Urinary bladder (tissue), 4 donors: ENCODE data around the gene NAT10. TPM values are rescaled to one million over a fixed set of nuclear protein-coding genes. Genes with fewer than 3 reads are reported as not detected.

Source experiments
- DNase-seq: peaks from one replicate; pipeline ENCODE4 v3.0.0-alpha.2; 2015; ENCODE audit errors: extremely low spot score
- H3K27ac ChIP-seq: one replicate; pipeline ENCODE4 v1.5.1; 2013; ENCODE audit warnings: low read depth, mild to moderate bottlenecking, moderate library complexity
- H3K36me3 ChIP-seq: one replicate; pipeline ENCODE4 v1.6.1; 2013; ENCODE audit warnings: mild to moderate bottlenecking, moderate library complexity; ENCODE audit not compliant: insufficient read depth
- H3K4me1 ChIP-seq: one replicate; pipeline ENCODE4 v1.6.1; 2013; ENCODE audit warnings: mild to moderate bottlenecking, moderate library complexity; ENCODE audit not compliant: insufficient read depth
- H3K4me3 ChIP-seq: one replicate; pipeline ENCODE4 v1.5.1; 2013; ENCODE audit warnings: low read depth, low read length
- WGBS: extraction: QIAGEN DNeasy Blood & Tissue Kit; methylation state at CpG from one replicate; pipeline ENCODE4 v1.1.7; 2013; 5-methylcytosine and 5-hydroxymethylcytosine counted together
- polyA plus RNA-seq: library from polyadenylated mRNA; stranded (reverse); fragments of 200-250 nt; gene quantifications from one replicate; pipeline ENCODE4 v1.2.3, GENCODE V29; 2013
- total RNA-seq: library from RNA; depleted of rRNA; stranded (reverse); fragments of >200 nt; gene quantifications from one replicate; pipeline ENCODE4 v1.2.3, GENCODE V29; 2014
- donor health status: healthy with polysubstance abuse.
- donor health status: healthy.

The NAT10 gene
- total and polyA plus RNA-seq, 2 donors = 15.9 to 26.1 TPM

DNA sequence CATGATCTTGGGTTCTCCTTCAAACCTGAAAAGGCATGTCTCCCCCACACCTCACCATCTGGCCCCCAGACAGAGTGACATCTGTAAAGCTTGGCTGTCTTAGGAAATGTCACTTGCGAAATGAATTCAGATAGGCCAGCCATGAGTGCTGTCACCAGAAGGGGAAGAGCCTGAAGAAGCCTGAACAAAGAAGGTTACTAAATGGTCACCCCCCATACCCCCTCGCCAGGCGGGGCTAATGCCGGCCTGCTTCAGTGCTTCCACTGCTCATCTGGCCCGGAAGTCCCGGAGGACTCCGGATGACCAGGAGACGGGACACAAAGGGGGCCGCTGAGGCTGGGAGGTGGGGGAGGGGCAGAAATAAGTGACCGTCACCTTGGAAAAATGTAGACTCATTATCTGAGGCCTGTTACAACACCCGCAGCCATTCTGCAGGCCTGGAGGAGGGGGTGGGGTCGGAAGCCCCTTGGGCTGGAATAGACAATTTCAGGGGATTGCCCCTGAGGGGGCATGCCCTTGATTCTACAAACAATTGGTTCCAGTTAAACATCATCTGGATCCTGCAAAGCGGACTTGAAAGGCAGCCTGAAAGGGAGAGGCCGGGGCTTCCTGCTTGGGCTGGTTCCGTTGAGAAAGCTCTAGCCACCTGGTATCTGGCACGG lies 43.2 kb downstream of the NAT10 start:
- peaks cover 4% of the 10 kb centered on the region for H3K36me3 ChIP-seq
- 80% methylated on average over 16 of the region's 16 CpGs for WGBS

DNA sequence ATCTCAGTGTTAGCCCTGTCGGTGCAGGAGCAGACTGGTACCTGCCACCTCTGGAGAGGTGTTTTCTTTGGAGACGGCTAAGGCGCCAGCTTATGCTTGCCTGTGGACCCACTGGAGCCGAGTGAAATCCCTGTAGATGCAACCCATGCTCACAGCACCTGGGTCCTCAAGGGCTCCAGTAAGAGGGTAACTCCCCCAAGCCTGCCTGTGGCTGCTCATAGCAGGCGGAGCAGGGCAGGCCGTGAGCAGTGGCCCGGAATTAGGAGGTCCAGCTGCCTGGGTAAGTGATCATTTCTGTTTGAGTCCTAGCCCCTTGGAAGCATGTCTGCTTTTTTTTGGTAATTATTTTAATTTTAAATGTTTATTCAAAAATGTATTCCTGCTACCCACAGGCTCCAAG lies 43.8 kb downstream of the NAT10 start:
- no peak for DNase-seq
- Histone ChIP-seq H3K4me1 (no peaks in the 10 kb centered on the region), H3K27ac (no peak overlapping the region), H3K4me3 (no peak overlapping the region), H3K36me3 (peaks cover 1% of the 10 kb centered on the region)
- WGBS = 93% methylated on average over 7 of the region's 7 CpGs

More for the DNA sequence above, 43.2 kb downstream of the NAT10 start:
- H3K4me1 ChIP-seq = no peaks in the 10 kb centered on the region
- DNase-seq = no peak
- H3K4me3 ChIP-seq = no peak overlapping the region
- no peak overlapping the region for H3K27ac ChIP-seq

DNA sequence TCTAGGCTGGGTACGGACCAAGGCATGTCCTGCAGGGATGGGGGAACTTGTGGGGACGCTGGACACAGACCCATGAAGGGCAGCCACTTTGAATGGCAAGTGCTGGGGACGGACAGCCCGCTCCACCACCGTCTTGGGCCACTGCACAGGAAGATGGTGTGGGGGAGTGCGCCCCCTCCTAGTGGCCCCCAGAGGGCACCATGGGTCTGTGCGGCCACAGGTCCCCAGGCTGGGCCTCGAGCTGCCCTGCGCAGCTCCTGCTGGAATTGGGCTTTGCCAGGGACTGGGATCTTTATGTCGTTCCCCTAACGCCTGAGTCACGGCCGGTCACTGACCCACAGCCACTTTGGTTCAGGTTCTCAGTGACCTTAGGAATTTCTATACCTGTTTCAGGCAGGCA lies 44.4 kb downstream of the NAT10 start:
- 76% methylated on average over 13 of the region's 13 CpGs for WGBS
- DNase-seq = no peak
- peaks cover 1% of the 10 kb centered on the region for H3K36me3 ChIP-seq
- H3K4me3 ChIP-seq = no peak overlapping the region
- no peak overlapping the region for H3K27ac ChIP-seq
- no peaks in the 10 kb centered on the region for H3K4me1 ChIP-seq

DNA sequence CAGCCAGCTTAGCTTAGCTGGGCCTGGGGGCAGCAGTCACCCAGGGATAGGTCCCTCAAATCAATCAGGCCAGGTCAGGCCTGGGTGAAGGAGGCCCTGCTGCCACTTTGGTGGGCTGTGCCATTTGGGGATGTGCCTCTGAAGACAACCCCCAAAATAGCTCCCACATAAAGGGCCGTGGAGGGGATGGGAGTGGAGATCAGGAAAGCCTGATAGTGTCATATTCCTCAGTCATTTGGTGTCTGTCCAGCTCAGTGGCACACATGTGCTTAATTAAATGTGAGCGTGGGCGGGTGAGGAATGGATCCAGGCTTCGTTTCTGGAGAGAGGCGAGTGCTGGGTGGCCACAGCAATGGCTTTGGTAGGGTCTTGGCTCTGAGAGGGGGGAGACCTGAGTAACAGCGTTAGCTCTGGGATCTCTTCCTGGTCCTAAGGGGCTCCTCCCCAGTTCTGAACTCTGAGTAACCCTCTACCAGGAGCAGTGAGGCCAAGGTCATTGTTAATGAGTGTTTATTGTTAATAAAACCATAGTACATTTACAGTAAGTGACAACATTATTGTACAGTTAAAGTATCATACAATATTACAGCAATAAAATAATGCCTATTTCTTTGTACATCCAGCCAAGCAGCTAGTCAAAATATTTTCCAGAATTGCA lies 45.2 kb downstream of the NAT10 start:
- WGBS = 68% methylated on average over 6 of the region's 6 CpGs

DNA sequence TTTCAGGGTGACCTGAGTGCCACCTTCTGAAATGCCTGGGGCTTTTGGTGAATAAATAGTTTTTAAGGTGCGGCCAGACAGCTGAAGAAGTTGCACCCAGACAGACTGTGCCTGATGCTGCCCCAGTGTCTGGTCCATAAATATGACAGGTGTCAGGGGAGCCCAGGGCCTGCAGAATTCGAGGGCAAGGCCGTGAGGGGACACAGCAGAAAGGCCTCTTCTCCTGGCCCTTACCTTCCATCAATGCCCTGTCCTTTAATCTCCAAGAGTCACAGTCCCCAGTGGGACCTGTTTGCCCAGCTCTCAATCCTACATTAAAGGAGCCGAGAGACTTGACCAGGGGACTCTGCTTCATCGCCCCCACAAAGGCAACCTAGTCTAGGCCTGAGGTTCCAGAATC lies 45.7 kb downstream of the NAT10 start:
- Histone ChIP-seq H3K4me3 (no peak overlapping the region), H3K36me3 (no peaks in the 10 kb centered on the region), H3K4me1 (no peaks in the 10 kb centered on the region), H3K27ac (no peak overlapping the region)
- 93% methylated on average over 5 of the region's 5 CpGs for WGBS
- no peak for DNase-seq

More for the DNA sequence above, 45.2 kb downstream of the NAT10 start:
- H3K4me3 ChIP-seq = no peak overlapping the region
- no peaks in the 10 kb centered on the region for H3K4me1 ChIP-seq
- DNase-seq = no peak
- H3K36me3 ChIP-seq = no peaks in the 10 kb centered on the region
- no peak overlapping the region for H3K27ac ChIP-seq

DNA sequence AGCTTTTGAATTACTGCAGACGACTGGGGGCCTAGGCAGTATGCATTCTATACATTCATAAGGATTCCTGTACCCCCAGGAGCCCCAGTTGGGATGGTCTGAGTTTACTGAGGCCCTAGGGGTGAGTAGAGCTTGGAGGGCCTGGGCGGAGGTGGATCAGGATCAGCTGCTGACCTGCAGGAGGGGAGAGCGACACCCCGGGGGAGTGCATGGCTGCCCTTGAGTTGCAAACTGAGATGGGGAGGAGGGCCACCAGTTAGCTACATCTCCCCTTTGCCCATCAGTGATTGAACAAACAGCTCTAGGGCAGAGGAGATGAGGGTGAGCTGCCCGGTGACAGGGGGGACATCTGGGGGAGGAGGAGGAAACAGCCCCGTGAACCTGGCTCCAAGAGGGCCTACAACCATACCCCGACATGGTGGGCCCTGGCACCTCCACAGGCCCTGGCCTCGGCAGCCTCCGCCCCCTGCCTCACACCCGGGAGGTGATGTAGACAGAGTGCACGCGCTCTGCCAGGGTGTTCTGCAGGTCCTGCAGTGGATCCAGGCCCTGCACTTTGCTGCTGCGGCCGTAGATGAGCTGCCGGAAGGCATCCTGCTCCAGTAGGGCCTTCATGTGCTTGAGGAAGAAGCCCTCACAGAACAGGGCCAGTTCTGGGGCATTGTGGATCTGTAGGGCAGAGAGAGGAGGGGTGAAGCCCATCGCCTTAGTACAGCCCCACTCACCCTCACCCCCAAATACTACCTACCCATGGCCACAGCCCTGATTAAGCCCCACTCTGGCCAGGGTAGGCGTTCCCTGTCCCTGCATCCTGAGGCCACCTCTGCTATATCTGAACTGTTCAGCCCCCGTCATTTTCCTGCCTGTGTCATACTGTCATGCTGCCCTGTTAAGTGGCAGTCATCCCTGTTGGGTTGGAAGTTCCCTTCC lies 46.8 kb downstream of the NAT10 start:
- Histone ChIP-seq H3K4me1 (no peaks in the 10 kb centered on the region), H3K36me3 (no peaks in the 10 kb centered on the region), H3K4me3 (no peak overlapping the region), H3K27ac (no peak overlapping the region)
- no peak for DNase-seq
- WGBS = 87% methylated on average over 18 of the region's 18 CpGs

DNA sequence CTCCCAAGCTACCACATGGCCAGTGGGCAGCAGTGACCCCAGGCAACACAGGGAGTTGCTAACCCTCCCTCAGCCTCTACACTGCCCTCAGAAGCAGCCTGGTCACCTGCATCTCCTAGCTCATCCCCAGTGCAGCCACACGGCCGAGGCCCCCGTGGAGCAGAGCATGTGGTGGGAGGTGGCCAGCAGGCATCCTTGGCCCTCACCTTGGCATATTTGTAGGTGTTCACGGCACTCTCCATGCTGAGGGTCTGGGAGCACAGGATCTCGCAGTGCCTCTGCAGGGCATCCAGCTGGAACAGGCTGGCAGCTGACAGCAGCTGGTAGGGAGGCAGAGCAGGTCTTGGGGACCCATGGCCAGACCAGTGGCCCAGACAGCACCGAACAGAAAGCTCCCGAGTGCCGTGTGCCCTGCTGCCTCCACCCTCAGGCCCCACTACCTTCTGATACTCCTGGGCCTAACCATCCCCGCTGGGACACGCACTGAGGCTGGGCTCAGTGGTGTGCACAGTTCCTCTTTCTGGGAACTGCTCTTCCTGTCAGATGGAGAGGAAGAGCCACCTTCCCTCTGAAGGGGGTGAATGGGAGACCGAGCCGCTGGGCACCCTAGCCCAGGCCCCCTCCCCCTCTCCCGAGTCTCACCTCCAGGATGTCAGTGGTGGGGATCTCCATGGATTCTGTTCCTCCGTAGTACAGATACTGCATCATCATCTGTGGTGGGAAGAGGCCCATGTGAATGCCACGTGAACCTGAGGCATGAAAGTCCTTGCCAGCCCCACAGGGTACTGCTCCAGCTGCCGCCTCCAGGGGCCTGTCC lies 48.8 kb downstream of the NAT10 start:
- H3K4me3 ChIP-seq = no peak overlapping the region
- 85% methylated on average over 16 of the region's 16 CpGs for WGBS
- no peak for DNase-seq
- H3K27ac ChIP-seq = no peak overlapping the region
- H3K36me3 ChIP-seq = no peaks in the 10 kb centered on the region
- no peaks in the 10 kb centered on the region for H3K4me1 ChIP-seq

DNA sequence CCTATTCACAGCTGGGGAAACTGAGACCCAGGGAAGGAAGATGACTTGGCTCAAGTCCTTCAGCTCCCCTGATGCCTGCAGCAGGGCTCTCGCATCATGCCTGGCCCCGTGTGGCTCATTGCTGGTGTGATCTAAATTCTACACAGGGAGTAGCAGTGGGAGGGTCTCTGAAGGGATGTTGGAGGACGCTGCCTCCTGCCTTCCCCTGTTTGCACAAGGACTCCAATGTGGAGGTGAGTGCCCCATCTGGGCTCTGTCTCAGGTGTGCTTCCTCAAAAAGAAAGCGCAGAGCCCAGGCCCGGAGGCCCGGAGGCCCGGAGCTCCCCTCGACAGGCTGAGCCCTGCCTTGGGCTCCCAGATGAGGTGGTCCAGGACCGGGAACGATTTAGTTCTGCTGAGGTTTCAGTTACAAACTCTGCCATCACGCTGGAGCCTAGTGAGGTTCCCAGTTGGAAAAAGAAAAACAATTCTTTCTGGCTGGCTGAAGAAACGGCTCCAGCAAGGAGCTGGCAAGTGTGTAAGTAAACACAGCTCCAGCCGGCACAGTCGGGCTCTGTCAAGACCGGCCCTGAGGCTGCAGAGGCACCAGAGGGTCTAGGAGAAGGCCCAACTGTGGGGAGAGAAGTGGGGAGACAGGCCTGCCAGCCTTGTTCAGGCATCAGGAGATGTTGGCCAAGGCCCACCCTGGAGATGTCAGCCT lies 49.8 kb downstream of the NAT10 start:
- H3K4me1 ChIP-seq = no peaks in the 10 kb centered on the region
- DNase-seq = no peak
- no peaks in the 10 kb centered on the region for H3K36me3 ChIP-seq
- 59% methylated on average over 15 of the region's 15 CpGs for WGBS
- H3K27ac ChIP-seq = no peak overlapping the region
- H3K4me3 ChIP-seq = no peak overlapping the region

DNA sequence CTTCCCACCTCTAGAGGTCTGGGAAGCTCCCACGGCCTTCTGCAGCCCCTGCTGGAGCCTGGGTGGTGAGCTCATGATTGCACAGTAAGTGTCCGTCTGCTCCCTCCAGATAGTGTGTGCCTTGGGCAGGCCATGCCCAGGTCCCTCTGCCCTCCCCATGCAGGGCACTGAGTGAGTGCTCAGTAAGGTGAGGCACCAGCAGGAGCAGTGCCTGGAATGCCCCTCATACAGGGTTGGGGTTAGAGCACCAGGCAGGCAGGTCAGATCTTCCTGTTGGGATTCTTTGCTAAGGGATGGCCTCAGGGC lies 50.3 kb downstream of the NAT10 start:
- Histone ChIP-seq H3K4me3 (no peak overlapping the region), H3K36me3 (no peaks in the 10 kb centered on the region)
- WGBS = 46% methylated on average over 2 of the region's 2 CpGs

DNA sequence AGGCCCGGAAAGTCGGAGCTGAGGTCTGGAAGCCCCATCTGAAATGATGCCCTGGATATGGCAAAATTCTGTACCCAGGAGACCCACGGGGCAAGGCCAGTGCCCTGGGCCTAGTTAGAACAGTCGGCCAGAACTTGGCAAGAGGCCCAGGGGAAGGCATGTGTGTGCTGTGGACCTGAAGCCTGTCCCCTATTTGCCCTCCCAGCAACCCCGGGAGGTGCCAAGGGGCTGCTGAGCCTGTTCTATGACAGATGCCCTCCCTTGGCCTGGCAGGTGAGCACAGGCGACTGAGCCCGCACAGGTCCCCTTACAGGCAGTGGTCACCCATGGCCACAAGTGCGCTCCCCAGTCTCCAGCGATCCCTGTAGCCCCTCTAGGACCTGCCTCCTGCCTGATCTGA lies 51.7 kb downstream of the NAT10 start:
- 87% methylated on average over 9 of the region's 9 CpGs for WGBS
- Histone ChIP-seq H3K4me1 (no peaks in the 10 kb centered on the region), H3K27ac (no peak overlapping the region), H3K36me3 (no peaks in the 10 kb centered on the region), H3K4me3 (no peak overlapping the region)
- DNase-seq = no peak

More for the DNA sequence above, 50.3 kb downstream of the NAT10 start:
- Histone ChIP-seq H3K27ac (no peak overlapping the region), H3K4me1 (no peaks in the 10 kb centered on the region)
- no peak for DNase-seq

DNA sequence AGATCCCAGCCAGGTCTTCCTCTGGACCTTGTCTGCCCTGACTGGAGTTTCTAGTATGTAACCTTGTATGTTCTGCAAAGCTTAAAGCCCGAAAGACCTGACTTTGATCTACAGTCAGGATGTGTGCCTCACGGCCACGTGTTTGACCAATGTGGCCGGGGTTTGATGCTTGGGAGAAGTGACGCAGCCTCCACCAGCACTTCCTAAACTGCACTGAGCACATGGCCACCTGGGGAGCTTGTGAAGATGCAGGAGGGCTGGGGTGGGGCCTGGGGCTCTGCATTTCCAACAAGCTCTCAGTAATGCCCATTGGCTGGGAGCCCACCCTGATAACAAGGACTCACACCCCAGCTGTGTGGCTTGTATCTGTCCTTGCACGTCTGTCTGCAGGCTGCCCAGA lies 53.2 kb downstream of the NAT10 start:
- Histone ChIP-seq H3K36me3 (no peaks in the 10 kb centered on the region), H3K4me1 (no peaks in the 10 kb centered on the region), H3K4me3 (no peak overlapping the region), H3K27ac (no peak overlapping the region)
- WGBS = 71% methylated on average over 6 of the region's 6 CpGs
- no peak for DNase-seq

DNA sequence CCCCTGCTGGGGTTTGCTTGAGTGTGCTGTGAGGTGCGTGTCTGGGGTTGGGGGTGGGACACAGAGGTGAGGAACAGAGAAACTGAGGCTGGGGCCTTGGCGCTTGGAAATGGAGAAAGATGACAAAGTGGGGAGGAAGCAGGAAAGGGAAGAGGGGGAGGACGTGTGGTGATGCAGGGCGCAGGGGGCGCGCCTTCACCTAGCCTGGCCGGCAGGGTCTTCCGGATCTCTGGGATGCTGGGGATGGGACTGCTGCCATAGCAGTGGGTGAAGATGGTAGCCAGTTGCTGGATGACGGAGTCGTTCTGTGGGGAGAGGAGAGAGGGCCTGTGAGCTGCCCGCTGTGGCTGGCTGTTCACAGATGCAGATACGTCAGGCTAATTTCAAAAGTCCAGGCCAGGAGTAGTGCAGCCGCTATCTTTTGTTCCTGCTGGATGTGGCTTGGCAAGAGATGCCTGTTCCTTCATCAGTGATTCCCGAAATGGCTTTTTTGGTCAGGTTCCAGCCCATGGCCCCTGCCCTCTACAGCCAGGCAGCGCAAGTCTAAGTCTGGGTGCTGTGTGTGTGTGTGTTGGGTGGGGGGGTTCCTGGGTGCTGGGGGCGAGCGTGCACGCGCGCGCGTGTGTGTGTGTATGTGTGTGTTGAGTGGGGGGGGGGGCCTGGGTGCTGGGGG lies 54.8 kb downstream of the NAT10 start:
- no peak for DNase-seq

More for the DNA sequence above, 54.8 kb downstream of the NAT10 start:
- no peaks in the 10 kb centered on the region for H3K36me3 ChIP-seq
- 74% methylated on average over 22 of the region's 22 CpGs for WGBS
- no peaks in the 10 kb centered on the region for H3K4me1 ChIP-seq
- H3K4me3 ChIP-seq = no peak overlapping the region
- no peak overlapping the region for H3K27ac ChIP-seq
